Measurements from ENCODE around the gene COMMD1. TPM values are rescaled to one million over a fixed set of nuclear protein-coding genes. Genes with fewer than 3 reads are reported as not detected.

COMMD1 gene
- total RNA-seq, 2 donors from 2014 or later: 51.1 to 57.8 TPM

GRCh38 chr2:62099050-62099449 is 193.6 kb downstream of the COMMD1 start:
- no peak for DNase-seq (ENCODE audit: low spot score)
- no peak for TF ChIP-seq CTCF (IDR thresholded peaks at IDR 0.05)
- Histone ChIP-seq H3K9me3 (no peaks in the 10 kb centered on the region), H3K4me1 (ENCODE audit: control insufficient read depth in 1 of 2, low read depth in 2 of 2) (no peaks in the 10 kb centered on the region), H3K36me3 (no peaks in the 10 kb centered on the region), H3K27me3 (replicated peaks; ENCODE audit: insufficient read depth) (no peaks in the 10 kb centered on the region), H3K27ac (no peak overlapping the region), H3K4me3 (no peak overlapping the region)
- no peak for ATAC-seq (ENCODE audit: insufficient number of reproducible peaks, low FRiP score, low read depth)

- TF ChIP-seq CTCF (IDR thresholded peaks at IDR 0.05): no peak
These were observed 194.2 kb downstream of the COMMD1 start for GRCh38 chr2:62099523-62100175.

GRCh38 chr2:62101886-62102285 is 196.4 kb downstream of the COMMD1 start:
- Histone ChIP-seq H3K4me3 (no peak overlapping the region), H3K4me1 (ENCODE audit: control insufficient read depth in 1 of 2, low read depth in 2 of 2) (no peaks in the 10 kb centered on the region), H3K36me3 (no peaks in the 10 kb centered on the region), H3K27me3 (replicated peaks; ENCODE audit: insufficient read depth) (no peaks in the 10 kb centered on the region), H3K27ac (no peak overlapping the region), H3K9me3 (no peaks in the 10 kb centered on the region)
- ATAC-seq (ENCODE audit: insufficient number of reproducible peaks, low FRiP score, low read depth) (no peak), DNase-seq (ENCODE audit: low spot score) (no peak)
- TF ChIP-seq CTCF (IDR thresholded peaks at IDR 0.05): no peak

More at GRCh38 chr2:62099523-62100175, 194.2 kb downstream of the COMMD1 start:
- H3K27ac ChIP-seq: no peak overlapping the region
- no peaks in the 10 kb centered on the region for H3K27me3 ChIP-seq (replicated peaks; ENCODE audit: insufficient read depth)
- H3K9me3 ChIP-seq: no peaks in the 10 kb centered on the region
- no peaks in the 10 kb centered on the region for H3K4me1 ChIP-seq (ENCODE audit: control insufficient read depth in 1 of 2, low read depth in 2 of 2)
- ATAC-seq (ENCODE audit: insufficient number of reproducible peaks, low FRiP score, low read depth): no peak
- no peak for DNase-seq (ENCODE audit: low spot score)
- no peak overlapping the region for H3K4me3 ChIP-seq
- no peaks in the 10 kb centered on the region for H3K36me3 ChIP-seq

GRCh38 chr2:62102402-62102920 is 197.0 kb downstream of the COMMD1 start:
- no peaks in the 10 kb centered on the region for H3K4me1 ChIP-seq (ENCODE audit: control insufficient read depth in 1 of 2, low read depth in 2 of 2)
- no peak overlapping the region for H3K4me3 ChIP-seq
- H3K27me3 ChIP-seq (replicated peaks; ENCODE audit: insufficient read depth): no peaks in the 10 kb centered on the region
- no peaks in the 10 kb centered on the region for H3K36me3 ChIP-seq
- DNase-seq (ENCODE audit: low spot score) (no peak), ATAC-seq (ENCODE audit: insufficient number of reproducible peaks, low FRiP score, low read depth) (no peak)
- no peaks in the 10 kb centered on the region for H3K9me3 ChIP-seq
- no peak overlapping the region for H3K27ac ChIP-seq
- TF ChIP-seq CTCF (IDR thresholded peaks at IDR 0.05): no peak

- Histone ChIP-seq H3K9me3 (no peaks in the 10 kb centered on the region), H3K4me3 (no peak overlapping the region), H3K4me1 (ENCODE audit: control insufficient read depth in 1 of 2, low read depth in 2 of 2) (peaks cover 3 to 16% of the 10 kb centered on the region in 2 donors), H3K36me3 (no peaks in the 10 kb centered on the region), H3K27ac (no peak overlapping the region), H3K27me3 (replicated peaks; ENCODE audit: insufficient read depth) (no peaks in the 10 kb centered on the region)
- TF ChIP-seq CTCF (IDR thresholded peaks at IDR 0.05): no peak
- no peak for ATAC-seq (ENCODE audit: insufficient number of reproducible peaks, low FRiP score, low read depth)
- no peak for DNase-seq (ENCODE audit: low spot score)
These were observed 204.1 kb downstream of the COMMD1 start for GRCh38 chr2:62109554-62109953.
